AG04450 (cell line): Measurements from ENCODE around the gene MEIOB. TPM values are rescaled to one million over a fixed set of nuclear protein-coding genes. Genes with fewer than 3 reads are reported as not detected.
"Not testable (repeated sequence)": the region's sequence is repeated elsewhere in the genome, so short reads cannot be mapped to it uniquely, and the experiment has no call there.

Experiments
- CTCF ChIA-PET: fragments of 300-600, 350-600 bp; formaldehyde crosslinking; extraction: SDS; loops from one replicate; lab custom pipeline; 2022; ENCODE audit warnings: antibody characterized with exemption, inconsistent platforms; lab: Charles Lee
- POLR2A ChIA-PET: fragments of 350-600 bp; formaldehyde crosslinking; extraction: SDS; loops from one replicate; lab custom pipeline; 2021; ENCODE audit warnings: antibody characterized with exemption, inconsistent platforms; lab: Yijun Ruan, JAX
- DNase-seq: peaks from one replicate; pipeline ENCODE4 v3.0.0-alpha.2; 2011; ENCODE audit warnings: low read depth, low spot score
- H3K27ac ChIP-seq: one replicate; pipeline ENCODE4 v1.5.1; 2012; ENCODE audit warnings: low read depth, low read length, control low read depth
- H3K27me3 ChIP-seq: one replicate; pipeline ENCODE4 v1.6.0; 2012; ENCODE audit warnings: low read length; ENCODE audit not compliant: control insufficient read depth, insufficient read depth
- H3K4me3 ChIP-seq: 2 replicates; pipeline ENCODE4 v1.5.1; 2011; ENCODE audit warnings: mild to moderate bottlenecking, low read depth, low read length, control low read depth
- H3K9me3 ChIP-seq: 2 replicates; pipeline ENCODE4 v1.5.1; 2012; ENCODE audit warnings: low read length; ENCODE audit not compliant: control insufficient read depth, insufficient read depth
- CTCF ChIP-seq: IDR thresholded peaks from 2 replicates; pipeline ENCODE4 v1.5.1; 2011; ENCODE audit warnings: low read depth, low read length, control low read depth, inconsistent platforms
- polyA plus RNA-seq: library from polyadenylated mRNA; depleted of rRNA; stranded (reverse); fragments of >200 nt; gene quantifications from 2 replicates; pipeline ENCODE4 v1.2.3, GENCODE V29; 2011

The MEIOB gene
- polyA plus RNA-seq, 1 experiment = 0.04 TPM

GRCh38 chr16:1900452-1900774 is 28.4 kb upstream of the MEIOB start:
- Histone ChIP-seq H3K27me3 (peaks cover 24% of the 10 kb centered on the region), H3K4me3 (no peak overlapping the region), H3K27ac (no peak overlapping the region), H3K9me3 (no peaks in the 10 kb centered on the region; the same call in 1 of the 2 replicates)
- ChIA-PET CTCF (no interaction called here), POLR2A (no interaction called here)
- TF ChIP-seq CTCF = no peak
- no peak for DNase-seq

DNA sequence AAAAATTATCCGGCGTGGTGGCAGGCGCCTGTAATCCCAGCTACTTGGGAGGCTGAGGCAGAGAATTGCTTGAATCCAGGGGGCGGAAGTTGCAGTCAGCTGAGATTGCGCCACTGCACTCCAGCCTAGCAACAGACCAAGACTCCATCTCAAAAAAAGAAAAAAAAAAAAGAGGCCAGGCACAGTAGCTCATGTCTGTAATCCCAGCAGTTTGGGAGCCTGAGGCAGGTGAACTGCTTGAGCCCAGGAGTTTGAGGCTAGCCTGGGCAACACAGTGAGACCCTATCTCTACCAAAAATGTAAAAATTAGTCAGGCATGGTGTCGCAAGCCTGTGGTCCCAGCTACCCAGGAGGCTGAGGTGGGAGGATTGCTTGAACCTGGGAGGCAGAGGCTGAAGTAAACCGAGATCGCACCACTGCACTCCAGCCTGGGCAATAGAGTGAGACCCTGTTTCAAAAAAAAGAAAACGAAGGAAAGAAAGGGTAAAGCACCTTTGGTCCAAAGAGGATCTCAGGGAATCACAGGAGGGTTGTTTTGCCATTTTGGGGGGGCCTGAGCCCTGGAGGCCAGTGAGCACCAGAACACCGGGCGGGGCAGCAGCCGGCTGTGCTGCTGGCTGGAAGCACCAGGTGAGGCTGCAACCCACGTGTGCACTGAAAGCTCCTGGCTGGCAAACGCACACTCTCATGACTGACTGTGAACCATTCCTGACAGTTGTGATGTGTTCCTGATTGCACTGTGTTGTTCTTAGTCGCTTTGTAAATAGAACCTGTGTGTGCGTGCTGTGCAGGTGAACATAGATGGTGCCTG is 27.9 kb upstream of the MEIOB start:
- Histone ChIP-seq H3K4me3 (no peak overlapping the region), H3K9me3 (no peaks in the 10 kb centered on the region; the same call in 1 of the 2 replicates), H3K27me3 (peaks cover 24% of the 10 kb centered on the region), H3K27ac (no peak overlapping the region)
- no peak for TF ChIP-seq CTCF
- ChIA-PET CTCF (no interaction called here), POLR2A (no interaction called here)
- no peak for DNase-seq

GRCh38 chr16:1897692-1898091 is 25.7 kb upstream of the MEIOB start:
- POLR2A ChIA-PET, CTCF ChIA-PET, H3K27me3 ChIP-seq, DNase-seq, H3K4me3 ChIP-seq, H3K27ac ChIP-seq, H3K9me3 ChIP-seq: not testable (repeated sequence)

- DNase-seq = no peak
- no peak for TF ChIP-seq CTCF
- POLR2A ChIA-PET = no interaction called here
- Histone ChIP-seq H3K27me3 (peaks cover 10% of the 10 kb centered on the region), H3K4me3 (no peak overlapping the region), H3K27ac (no peak overlapping the region), H3K9me3 (no peaks in the 10 kb centered on the region; the same call in 1 of the 2 replicates)
- CTCF ChIA-PET = no interaction called here
Measured at GRCh38 chr16:1895949-1896675, 24.1 kb upstream of the MEIOB start.

DNA sequence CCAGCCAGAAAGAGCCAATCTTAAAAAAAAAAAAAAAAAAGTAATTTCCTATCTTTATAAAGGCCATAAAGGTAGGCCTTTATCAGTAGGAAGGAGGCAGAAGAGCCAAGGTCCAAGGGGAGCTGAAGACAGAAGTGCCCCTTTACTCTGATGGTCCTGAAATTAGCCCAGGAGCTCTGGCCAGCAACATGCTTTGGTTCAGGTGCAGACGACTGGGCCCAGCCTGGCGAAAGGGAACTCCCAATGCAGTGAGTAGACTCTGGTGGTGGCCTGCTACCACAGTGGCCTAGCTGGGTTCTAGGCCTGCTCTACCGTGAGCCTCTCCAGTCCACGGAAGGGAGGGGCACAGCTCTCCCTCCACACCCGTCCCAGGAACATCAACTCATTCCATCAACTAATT is 23.1 kb upstream of the MEIOB start:
- H3K4me3 ChIP-seq = no peak overlapping the region
- H3K27me3 ChIP-seq = peaks cover 16% of the 10 kb centered on the region
- TF ChIP-seq CTCF = no peak
- ChIA-PET POLR2A (no interaction called here), CTCF (no interaction called here)
- H3K27ac ChIP-seq = no peak overlapping the region
- DNase-seq = no peak
- no peaks in the 10 kb centered on the region; the same call in 1 of the 2 replicates for H3K9me3 ChIP-seq
